H1 (cell line): ENCODE measurements around the gene PTF1A. TPM values are rescaled to one million over a fixed set of nuclear protein-coding genes. Genes with fewer than 3 reads are reported as not detected.

Experiments
- polyA plus RNA-seq, 7 experiments: library from polyadenylated mRNA; depleted of rRNA in 3 of 7; stranded (reverse) in 5 of 7; unstranded in 2 of 7; fragments of >200 nt in 5 of 7; fragments of 200-250 nt in 2 of 7; gene quantifications; 1 replicate in 5 of 7; 2 replicates in 1 of 7; 4 replicates in 1 of 7; pipeline versions ENCODE4 v1.2.1 to v1.2.3, GENCODE V29; 2011 to 2013; ENCODE audit warnings: missing spikeins in 2 of 7, mixed read lengths in 2 of 7
- total RNA-seq: library from RNA; stranded (reverse); fragmentation: NEBNext Ultra II Directional; extraction: Animal tissue kit (Norgen Biotek cat#: 25700); gene quantifications from 2 replicates; pipeline ENCODE4 v1.2.1, GENCODE V29; 2021
- TF ChIP-seq, protein P1 (sequence below): IDR thresholded peaks from 2 replicates; pipeline ENCODE4 v1.6.1; 2012; ENCODE audit warnings: inconsistent platforms

The PTF1A gene
- total and polyA plus RNA-seq, 2 of the 8 experiments (the other 6 are each of a cell fraction or from before 2014, with no cell fraction given), result not detected

GRCh38 chr10:23205972-23206642, 14.0 kb downstream of the PTF1A start (continued):
- TF ChIP-seq, protein P1, sequence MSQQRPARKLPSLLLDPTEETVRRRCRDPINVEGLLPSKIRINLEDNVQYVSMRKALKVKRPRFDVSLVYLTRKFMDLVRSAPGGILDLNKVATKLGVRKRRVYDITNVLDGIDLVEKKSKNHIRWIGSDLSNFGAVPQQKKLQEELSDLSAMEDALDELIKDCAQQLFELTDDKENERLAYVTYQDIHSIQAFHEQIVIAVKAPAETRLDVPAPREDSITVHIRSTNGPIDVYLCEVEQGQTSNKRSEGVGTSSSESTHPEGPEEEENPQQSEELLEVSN, result no peak
